HS-5 (cell line): Measurements from ENCODE around the gene LHX8.
"Not testable (repeated sequence)": the region's sequence is repeated elsewhere in the genome, so short reads cannot be mapped to it uniquely, and the experiment has no call there.

Experiments
- DNase-seq: peaks from one replicate; pipeline ENCODE4 v3.0.0-alpha.2; 2012; ENCODE audit warnings: low read depth

Gene LHX8

GRCh38 chr1:75132812-75133619 lies 1.2 kb upstream of the LHX8 start:
- no peak for DNase-seq

- DNase-seq, result no peak
These were observed 722 bp downstream of the LHX8 start for GRCh38 chr1:75134647-75135572.

- no peak for DNase-seq
These were observed 1.5 kb downstream of the LHX8 start for GRCh38 chr1:75135573-75136194.

- DNase-seq, result no peak
These were observed 2.1 kb downstream of the LHX8 start for GRCh38 chr1:75136195-75136815.

GRCh38 chr1:75136921-75137641 lies 2.9 kb downstream of the LHX8 start:
- peak; percentile 2 for DNase-seq

GRCh38 chr1:75152092-75152491 lies 17.9 kb downstream of the LHX8 start:
- no peak for DNase-seq

- DNase-seq, result no peak
These were observed 25.0 kb downstream of the LHX8 start for GRCh38 chr1:75159154-75159553.

GRCh38 chr1:75165264-75165663 lies 31.1 kb downstream of the LHX8 start:
- DNase-seq, result no peak

GRCh38 chr1:75166821-75167220 lies 32.6 kb downstream of the LHX8 start:
- no peak for DNase-seq

- DNase-seq, result no peak
These were observed 35.8 kb downstream of the LHX8 start for GRCh38 chr1:75170011-75170410.

GRCh38 chr1:75170981-75171380 lies 36.8 kb downstream of the LHX8 start:
- no peak for DNase-seq

GRCh38 chr1:75171876-75172275 lies 37.7 kb downstream of the LHX8 start:
- no peak for DNase-seq

GRCh38 chr1:75172556-75172955 lies 38.4 kb downstream of the LHX8 start:
- no peak for DNase-seq

GRCh38 chr1:75174031-75174760 lies 40.0 kb downstream of the LHX8 start:
- no peak for DNase-seq

- DNase-seq, result not testable (repeated sequence)
These were observed 47.2 kb downstream of the LHX8 start for GRCh38 chr1:75181214-75181955.

- no peak for DNase-seq
These were observed 54.7 kb downstream of the LHX8 start for GRCh38 chr1:75188892-75189291.

- no peak for DNase-seq
These were observed 64.0 kb downstream of the LHX8 start for GRCh38 chr1:75198163-75198562.

- DNase-seq, result no peak
These were observed 64.6 kb downstream of the LHX8 start for GRCh38 chr1:75198761-75199160.

GRCh38 chr1:75202751-75203150 lies 68.6 kb downstream of the LHX8 start:
- DNase-seq, result no peak
